IMR-90 (cell line): ENCODE data around the gene SIRPD. TPM values are rescaled to one million over a fixed set of nuclear protein-coding genes. Genes with fewer than 3 reads are reported as not detected.
A peak's percentile ranks its signal among the peaks of the same experiment; 100 is the strongest.

ENCODE experiments used
- ATAC-seq: fragments of 200-7000 bp; cut with Tn5 transposase; 2 replicates; pipeline ENCODE4 v1.9.1; 2020; ENCODE audit warnings: low read depth, mild to moderate bottlenecking, moderate library complexity
- BruUV-seq: library from RNA; stranded (reverse); fragments of 400-500 nt; replicated peaks from 2 replicates; lab custom pipeline; 2021; lab: Mats Ljungman, UMichigan
- CTCF ChIA-PET: fragments of 300-600 bp; formaldehyde crosslinking; extraction: SDS; loops from one replicate; lab custom pipeline; 2021; ENCODE audit warnings: antibody characterized with exemption; lab: Yijun Ruan, JAX
- POLR2A ChIA-PET: fragments of 300-600 bp; sonication (Branson Sonifier 250); formaldehyde crosslinking; loops from one replicate; lab custom pipeline; 2022; ENCODE audit warnings: antibody characterized with exemption; ENCODE audit not compliant: unreplicated experiment; lab: Charles Lee
- DNase-seq: peaks from one replicate; pipeline ENCODE4 v3.0.0; 2013
- H2AFZ ChIP-seq: replicated peaks from 2 replicates; pipeline ENCODE3; 2013; ENCODE audit warnings: low read length, mild to moderate bottlenecking; ENCODE audit not compliant: poor library complexity
- H2AK5ac ChIP-seq: 2 replicates; pipeline ENCODE4 v1.6.1; 2013; ENCODE audit warnings: low read depth, low read length, inconsistent platforms
- H2AK9ac ChIP-seq: replicated peaks from 2 replicates; pipeline ENCODE3; 2013; ENCODE audit warnings: mild to moderate bottlenecking, low read depth, low read length, moderate library complexity; ENCODE audit not compliant: poor library complexity
- H2BK120ac ChIP-seq: 2 replicates; pipeline ENCODE4 v1.6.1; 2013; ENCODE audit warnings: low read depth, low read length, inconsistent platforms
- H2BK15ac ChIP-seq: 3 replicates; pipeline ENCODE4 v1.6.1; 2013; ENCODE audit warnings: low read depth, low read length, inconsistent platforms
- H2BK20ac ChIP-seq: 2 replicates; pipeline ENCODE4 v1.6.1; 2013; ENCODE audit warnings: low read depth, mild to moderate bottlenecking, inconsistent platforms, low read length, moderate library complexity
- H2BK5ac ChIP-seq: 2 replicates; pipeline ENCODE4 v1.6.1; 2013; ENCODE audit warnings: mild to moderate bottlenecking, low read depth, low read length, inconsistent platforms; ENCODE audit not compliant: poor library complexity, severe bottlenecking
- H3K14ac ChIP-seq: replicated peaks from 2 replicates; pipeline ENCODE4 v1.6.1; 2013; ENCODE audit warnings: low read depth, low read length, inconsistent platforms
- H3K18ac ChIP-seq: 2 replicates; pipeline ENCODE4 v1.6.1; 2013; ENCODE audit warnings: low read depth, low read length, control low read depth
- H3K23ac ChIP-seq: 2 replicates; pipeline ENCODE4 v1.6.1; 2013; ENCODE audit warnings: low read depth, low read length, inconsistent platforms
- H3K27ac ChIP-seq: 2 replicates; pipeline ENCODE4 v1.5.1; 2013; ENCODE audit warnings: mild to moderate bottlenecking, control low read depth, low read length; ENCODE audit not compliant: insufficient read depth
- H3K27me3 ChIP-seq: 2 replicates; pipeline ENCODE4 v1.6.1; 2013; ENCODE audit warnings: low read length; ENCODE audit not compliant: control insufficient read depth, insufficient read depth
- H3K36me3 ChIP-seq: 2 replicates; pipeline ENCODE4 v1.6.1; 2013; ENCODE audit warnings: low read length, mixed read lengths; ENCODE audit not compliant: control insufficient read depth, insufficient read depth
- H3K4ac ChIP-seq: 2 replicates; pipeline ENCODE4 v1.6.1; 2013; ENCODE audit warnings: low read depth, low read length, inconsistent platforms
- H3K4me1 ChIP-seq: 2 replicates; pipeline ENCODE4 v1.6.1; 2013; ENCODE audit warnings: low read length, mixed read lengths; ENCODE audit not compliant: control insufficient read depth, insufficient read depth
- H3K4me2 ChIP-seq: 2 replicates; pipeline ENCODE4 v1.6.1; 2013; ENCODE audit warnings: low read depth, mild to moderate bottlenecking, control low read depth, low read length, moderate library complexity
- H3K4me3 ChIP-seq: 2 replicates; pipeline ENCODE4 v1.5.1; 2013; ENCODE audit warnings: low read depth, mild to moderate bottlenecking, control low read depth, low read length, moderate library complexity; ENCODE audit not compliant: insufficient read depth
- H3K56ac ChIP-seq: 2 replicates; pipeline ENCODE4 v1.6.1; 2013; ENCODE audit warnings: low read length, inconsistent platforms; ENCODE audit not compliant: insufficient read depth; ENCODE audit errors: extremely low read depth
- H3K79me1 ChIP-seq, 2 experiments: 2 replicates each; pipeline ENCODE4 v1.6.1; 2013; ENCODE audit warnings: low read length in 2 of 2, inconsistent platforms in 1 of 2, low read depth in 1 of 2
- H3K9ac ChIP-seq: 2 replicates; pipeline ENCODE4 v1.6.1; 2013; ENCODE audit warnings: low read depth, low read length, control low read depth
- H3K9me1 ChIP-seq: 2 replicates; pipeline ENCODE4 v1.6.1; 2013; ENCODE audit warnings: low read length, inconsistent platforms; ENCODE audit not compliant: insufficient read depth
- H3K9me3 ChIP-seq: 2 replicates; pipeline ENCODE4 v1.6.1; 2013; ENCODE audit warnings: low read length; ENCODE audit not compliant: control insufficient read depth, insufficient read depth
- H4K20me1 ChIP-seq: 2 replicates; pipeline ENCODE4 v1.6.1; 2013; ENCODE audit warnings: low read length, inconsistent platforms; ENCODE audit not compliant: insufficient read depth
- H4K5ac ChIP-seq: 2 replicates; pipeline ENCODE4 v1.6.1; 2013; ENCODE audit warnings: mild to moderate bottlenecking, low read depth, low read length, control low read depth
- H4K8ac ChIP-seq, 2 experiments: 2 replicates each; pipeline ENCODE4 v1.6.1; 2013; ENCODE audit warnings: low read depth in 2 of 2, low read length in 2 of 2, control low read depth in 1 of 2, inconsistent platforms in 1 of 2
- H4K91ac ChIP-seq: 2 replicates; pipeline ENCODE4 v1.6.1; 2013; ENCODE audit warnings: low read depth, low read length, inconsistent platforms; ENCODE audit not compliant: insufficient read depth
- CEBPB ChIP-seq: IDR thresholded peaks from 2 replicates; pipeline ENCODE4 v1.6.1; 2012; ENCODE audit warnings: low read depth, low read length, improper control_type of control experiment
- CHD1 ChIP-seq: IDR thresholded peaks from 2 replicates; pipeline ENCODE4 v1.6.1; 2012; ENCODE audit warnings: low read depth, low read length, improper control_type of control experiment
- ELK1 ChIP-seq: fragments of 150-350 bp; IDR thresholded peaks from 2 replicates; pipeline ENCODE4 v1.6.1; 2016; ENCODE audit warnings: low read depth, mild to moderate bottlenecking, low read length, moderate library complexity, borderline replicate concordance
- FOS ChIP-seq: fragments of 150-350 bp; IDR thresholded peaks from 2 replicates; pipeline ENCODE4 v1.6.1; 2016; ENCODE audit warnings: low read depth, low read length
- MAFK ChIP-seq: IDR thresholded peaks from 2 replicates; pipeline ENCODE4 v1.6.1; 2012; ENCODE audit warnings: low read depth, low read length, improper control_type of control experiment
- MAZ ChIP-seq: IDR thresholded peaks from 2 replicates; pipeline ENCODE4 v1.6.1; 2012; ENCODE audit warnings: low read depth, mild to moderate bottlenecking, low read length, improper control_type of control experiment, moderate library complexity, borderline replicate concordance
- NFE2L2 ChIP-seq: fragments of 150-350 bp; IDR thresholded peaks from 2 replicates; pipeline ENCODE4 v1.6.1; 2016; ENCODE audit warnings: low read depth, mild to moderate bottlenecking, low read length
- POLR2A ChIP-seq: IDR thresholded peaks from 2 replicates; pipeline ENCODE4 v1.6.1; 2012; ENCODE audit warnings: mild to moderate bottlenecking, low read depth, low read length
- RAD21 ChIP-seq: IDR thresholded peaks from 2 replicates; pipeline ENCODE4 v1.6.1; 2012; ENCODE audit warnings: low read length, improper control_type of control experiment
- RCOR1 ChIP-seq: IDR thresholded peaks from 2 replicates; pipeline ENCODE4 v1.6.1; 2012; ENCODE audit warnings: mild to moderate bottlenecking, low read length, improper control_type of control experiment; ENCODE audit not compliant: insufficient replicate concordance
- RFX5 ChIP-seq: IDR thresholded peaks from 2 replicates; pipeline ENCODE4 v1.8.0; 2012; ENCODE audit warnings: low read depth, mild to moderate bottlenecking, low read length, moderate library complexity
- WGBS, 2 experiments: methylation state at CpG; one replicate each; pipeline versions ENCODE4 v1.1.5 to v1.1.7; 2013; ENCODE audit warnings: missing lambda C conversion rate in 2 of 2; ENCODE audit not compliant: insufficient read length in 1 of 2; ENCODE audit errors: extremely low coverage in 2 of 2; 5-methylcytosine and 5-hydroxymethylcytosine counted together
- dilution Hi-C: fragments of 300-500 bp; cut with HindIII; formaldehyde crosslinking; loops from one replicate; pipeline ENCODE4 v1.14.3; 2018; ENCODE audit warnings: low sequenced_read_pairs; ENCODE audit not compliant: unreplicated experiment
- in situ Hi-C: fragments of 300-500 bp; cut with MboI; formaldehyde crosslinking; loops from 3 replicates; pipeline ENCODE4 v1.14.3; 2019; ENCODE audit warnings: low sequenced_read_pairs, inconsistent platforms, mixed read lengths
- intact Hi-C: fragments of 100-400 bp; cut with micrococcal nuclease; formaldehyde crosslinking; loops from 2 replicates; pipeline ENCODE4 v1.10.0; 2022
- polyA plus RNA-seq, 3 experiments: library from polyadenylated mRNA; depleted of rRNA; stranded (reverse); fragments of >200 nt; gene quantifications; 2 replicates each; pipeline ENCODE4 v1.2.3, GENCODE V29; 2012; ENCODE audit warnings: low replicate concordance in 1 of 3
- total RNA-seq: library from RNA; depleted of rRNA; stranded (reverse); fragments of >200 nt; gene quantifications from 2 replicates; pipeline ENCODE4 v1.2.3, GENCODE V29; 2012

The SIRPD gene
- total and polyA plus RNA-seq, 2 of the 4 experiments (the other 2 are of a cell fraction) = not detected

- H2BK5ac ChIP-seq = no peak overlapping the region
- ATAC-seq (no peak), DNase-seq (peak; percentile 0)
- no peaks in the 10 kb centered on the region for H3K79me1 ChIP-seq
- no peak overlapping the region for H3K9ac ChIP-seq
- in situ Hi-C loops = no loop called here
- no peak overlapping the region for H2AK5ac ChIP-seq
- H3K4me1 ChIP-seq = no peaks in the 10 kb centered on the region
- no peak overlapping the region for H2BK15ac ChIP-seq
- no peak overlapping the region for H3K14ac ChIP-seq
- no peak overlapping the region for H3K4ac ChIP-seq
- H4K91ac ChIP-seq = no peak overlapping the region
- H4K5ac ChIP-seq = no peak overlapping the region
- H4K8ac ChIP-seq = no peak overlapping the region
- POLR2A ChIA-PET = no interaction called here
- no peak overlapping the region for H2BK20ac ChIP-seq
- no peaks in the 10 kb centered on the region for H3K27me3 ChIP-seq
- no peak overlapping the region for H3K23ac ChIP-seq
- intact Hi-C loops = no loop called here
- H3K27ac ChIP-seq = no peak overlapping the region
- no peak overlapping the region for H2AK9ac ChIP-seq
- CTCF ChIA-PET = no interaction called here
- no peak overlapping the region for H2BK120ac ChIP-seq
- no peaks in the 10 kb centered on the region for H3K36me3 ChIP-seq
- H3K4me3 ChIP-seq = no peak overlapping the region
- no peaks in the 10 kb centered on the region for H3K9me1 ChIP-seq
- dilution Hi-C loops = no loop called here
- no peaks in the 10 kb centered on the region for H3K9me3 ChIP-seq
- H4K20me1 ChIP-seq = no peaks in the 10 kb centered on the region
- H3K56ac ChIP-seq = no peak overlapping the region
- H3K18ac ChIP-seq = no peak overlapping the region
- TF ChIP-seq CEBPB (no peak), FOS (no peak), POLR2A (no peak), RAD21 (no peak), MAFK (no peak), CHD1 (no peak), ELK1 (no peak), NFE2L2 (no peak), RCOR1 (no peak), RFX5 (no peak), MAZ (no peak)
- BruUV-seq = no TSS peak
- H3K4me2 ChIP-seq = no peak overlapping the region
- no peak overlapping the region for H2AFZ ChIP-seq
- WGBS, 2 experiments = no CpG with 5 or more reads among the region's 1 CpG
These were observed 10.6 kb upstream of the SIRPD start for GRCh38 chr20:1568163-1568490.
